DMS 273 (cell line): ENCODE data around the gene PIP5K1B.
A peak's percentile ranks its signal among the peaks of the same experiment; 100 is the strongest.

Experiments used
- DNase-seq: peaks from one replicate; lab custom pipeline; 2025; ENCODE audit not compliant: unreplicated experiment; lab: John Stamatoyannopoulos, UW

PIP5K1B gene

GRCh38 chr9:68947842-68948569, 243.0 kb downstream of the PIP5K1B start:
- no peak for DNase-seq

GRCh38 chr9:68949271-68950000, 244.4 kb downstream of the PIP5K1B start:
- no peak for DNase-seq

GRCh38 chr9:68950188-68950587, 245.1 kb downstream of the PIP5K1B start:
- no peak for DNase-seq

GRCh38 chr9:68950689-68951088, 245.6 kb downstream of the PIP5K1B start:
- DNase-seq: no peak

- no peak for DNase-seq
Observed at GRCh38 chr9:68951879-68952659, 247.0 kb downstream of the PIP5K1B start.

- peak; percentile 3 for DNase-seq
Observed at GRCh38 chr9:68953771-68954170, 248.7 kb downstream of the PIP5K1B start.

- no peak for DNase-seq
Observed at GRCh38 chr9:68955330-68955729, 250.3 kb downstream of the PIP5K1B start.

GRCh38 chr9:68957479-68957878, 252.4 kb downstream of the PIP5K1B start:
- DNase-seq: no peak

GRCh38 chr9:68961587-68961986, 256.5 kb downstream of the PIP5K1B start:
- no peak for DNase-seq

- no peak for DNase-seq
Observed at GRCh38 chr9:68963416-68963815, 258.4 kb downstream of the PIP5K1B start.

GRCh38 chr9:68964102-68964541, 259.1 kb downstream of the PIP5K1B start:
- no peak for DNase-seq

GRCh38 chr9:68964765-68965164, 259.7 kb downstream of the PIP5K1B start:
- no peak for DNase-seq

- DNase-seq: no peak
Observed at GRCh38 chr9:68966496-68966944, 261.5 kb downstream of the PIP5K1B start.

GRCh38 chr9:68967800-68968199, 262.8 kb downstream of the PIP5K1B start:
- no peak for DNase-seq

GRCh38 chr9:68969538-68969937, 264.5 kb downstream of the PIP5K1B start:
- no peak for DNase-seq

- DNase-seq: peak; percentile 32
Observed at GRCh38 chr9:68970151-68970550, 265.1 kb downstream of the PIP5K1B start.

- DNase-seq: no peak
Observed at GRCh38 chr9:68973619-68974018, 268.6 kb downstream of the PIP5K1B start.

GRCh38 chr9:68974431-68974830, 269.4 kb downstream of the PIP5K1B start:
- DNase-seq: no peak

GRCh38 chr9:68974901-68975300, 269.9 kb downstream of the PIP5K1B start:
- no peak for DNase-seq

GRCh38 chr9:68975365-68976043, 270.5 kb downstream of the PIP5K1B start:
- DNase-seq: no peak

- no peak for DNase-seq
Observed at GRCh38 chr9:68978066-68978465, 273.0 kb downstream of the PIP5K1B start.
